AG04450 (cell line): ENCODE measurements around the gene INSYN1. TPM values are rescaled to one million over a fixed set of nuclear protein-coding genes. Genes with fewer than 3 reads are reported as not detected.

Source experiments
- CTCF ChIA-PET: fragments of 300-600, 350-600 bp; formaldehyde crosslinking; extraction: SDS; loops from one replicate; lab custom pipeline; 2022; ENCODE audit warnings: antibody characterized with exemption, inconsistent platforms; lab: Charles Lee
- POLR2A ChIA-PET: fragments of 350-600 bp; formaldehyde crosslinking; extraction: SDS; loops from one replicate; lab custom pipeline; 2021; ENCODE audit warnings: antibody characterized with exemption, inconsistent platforms; lab: Yijun Ruan, JAX
- DNase-seq: peaks from one replicate; pipeline ENCODE4 v3.0.0-alpha.2; 2011; ENCODE audit warnings: low read depth, low spot score
- H3K27ac ChIP-seq: one replicate; pipeline ENCODE4 v1.5.1; 2012; ENCODE audit warnings: low read depth, low read length, control low read depth
- H3K27me3 ChIP-seq: one replicate; pipeline ENCODE4 v1.6.0; 2012; ENCODE audit warnings: low read length; ENCODE audit not compliant: control insufficient read depth, insufficient read depth
- H3K4me3 ChIP-seq: 2 replicates; pipeline ENCODE4 v1.5.1; 2011; ENCODE audit warnings: mild to moderate bottlenecking, low read depth, low read length, control low read depth
- H3K9me3 ChIP-seq: 2 replicates; pipeline ENCODE4 v1.5.1; 2012; ENCODE audit warnings: low read length; ENCODE audit not compliant: control insufficient read depth, insufficient read depth
- CTCF ChIP-seq: IDR thresholded peaks from 2 replicates; pipeline ENCODE4 v1.5.1; 2011; ENCODE audit warnings: low read depth, low read length, control low read depth, inconsistent platforms
- polyA plus RNA-seq: library from polyadenylated mRNA; depleted of rRNA; stranded (reverse); fragments of >200 nt; gene quantifications from 2 replicates; pipeline ENCODE4 v1.2.3, GENCODE V29; 2011

Gene INSYN1
- polyA plus RNA-seq, 1 experiment = 0.29 TPM

DNA sequence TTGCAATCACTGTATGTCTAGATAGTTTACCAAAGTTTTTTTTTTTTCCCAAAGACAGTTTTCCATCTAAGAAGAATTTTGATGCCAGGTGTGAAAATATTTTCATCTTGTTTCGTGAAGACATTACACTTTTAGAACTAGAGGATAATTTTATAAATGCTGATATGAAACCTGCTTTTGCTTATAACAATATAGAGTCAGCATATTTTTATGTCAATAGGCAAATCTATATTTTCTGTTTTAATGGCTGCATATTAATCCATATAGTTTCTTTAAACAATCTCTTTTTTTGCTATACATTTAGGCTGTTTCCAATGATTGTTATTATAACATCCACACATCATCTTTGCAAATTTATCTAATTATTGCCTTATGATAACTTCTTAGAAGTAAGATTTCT, 12.6 kb upstream of the INSYN1 start:
- CTCF ChIA-PET = no interaction called here
- TF ChIP-seq CTCF = no peak
- no peak overlapping the region for H3K4me3 ChIP-seq

DNA sequence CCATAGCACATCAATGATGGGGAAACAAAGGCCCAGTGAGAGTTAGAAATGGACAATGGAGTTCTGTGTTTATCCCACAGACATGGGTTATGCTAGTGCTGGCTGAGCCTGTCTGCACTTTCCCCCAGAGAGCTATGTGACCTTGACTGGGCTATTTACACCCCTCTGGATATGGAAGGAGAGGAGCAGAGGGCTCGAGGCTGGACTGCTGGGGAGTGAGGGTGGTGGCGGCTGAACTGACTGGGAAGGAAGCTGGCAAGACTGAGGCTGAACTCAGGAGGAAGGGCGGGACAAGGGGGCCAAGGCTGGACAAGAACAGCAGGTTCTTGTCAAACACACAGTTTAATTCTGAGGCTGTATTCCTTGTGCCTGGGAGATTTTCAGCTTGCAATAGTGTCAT, 10.8 kb upstream of the INSYN1 start:
- Histone ChIP-seq H3K27me3 (peaks cover 64% of the 10 kb centered on the region), H3K27ac (no peak overlapping the region), H3K4me3 (no peak overlapping the region), H3K9me3 (no peaks in the 10 kb centered on the region)
- no peak for DNase-seq
- ChIA-PET POLR2A (no interaction called here), CTCF (no interaction called here)
- no peak for TF ChIP-seq CTCF

More for the DNA sequence above, 12.6 kb upstream of the INSYN1 start:
- Histone ChIP-seq H3K9me3 (no peaks in the 10 kb centered on the region), H3K27ac (no peak overlapping the region), H3K27me3 (peaks cover 55% of the 10 kb centered on the region)
- no peak for DNase-seq
- POLR2A ChIA-PET = no interaction called here

DNA sequence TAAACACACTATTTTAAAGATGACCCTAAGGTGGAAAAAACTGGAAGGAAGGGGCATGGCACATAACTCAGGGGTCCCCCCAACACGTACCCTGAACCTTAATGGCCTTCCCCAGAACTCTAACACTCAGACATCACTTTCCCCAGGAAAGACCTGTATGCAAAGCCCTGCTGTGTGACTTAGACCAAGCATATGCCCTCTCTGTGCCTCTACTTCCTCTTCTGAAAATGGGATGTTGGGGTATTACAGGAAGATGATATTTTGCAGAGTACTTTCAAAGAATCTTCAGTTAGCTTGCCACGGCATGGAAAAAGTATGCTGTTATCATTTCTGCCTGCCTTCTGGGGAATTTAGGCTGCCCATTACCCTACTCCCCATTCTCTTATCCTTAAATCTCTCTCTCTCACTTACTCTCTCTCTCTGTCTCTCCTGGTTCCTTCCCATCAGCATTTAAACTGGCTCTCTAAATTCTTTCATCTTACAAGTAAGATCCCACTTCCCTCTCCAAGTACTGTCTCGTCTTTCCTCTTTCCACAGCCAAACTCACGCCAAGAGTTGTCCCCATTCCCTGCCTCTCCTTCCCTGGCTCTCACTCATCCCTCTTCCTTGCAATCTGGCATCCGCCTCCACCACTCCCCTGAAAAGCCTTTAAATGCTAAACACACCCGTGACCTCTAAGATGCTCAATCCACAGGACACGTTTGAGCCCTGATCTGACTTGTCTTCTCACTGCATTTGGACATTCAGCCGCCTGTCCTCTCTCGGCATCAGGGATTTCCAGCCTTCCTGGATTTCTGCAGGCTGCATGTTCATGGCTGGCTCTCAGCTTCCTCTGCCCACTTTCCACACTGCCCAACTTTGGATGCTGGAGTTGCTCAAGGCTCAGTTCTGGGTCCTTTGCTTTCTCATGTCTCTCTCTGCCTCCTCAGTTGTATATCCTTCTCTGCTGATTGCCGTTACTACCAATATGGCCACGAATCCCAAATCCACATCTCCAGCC, 7.5 kb upstream of the INSYN1 start:
- ChIA-PET POLR2A (no interaction called here), CTCF (no interaction called here)
- TF ChIP-seq CTCF = no peak
- no peak overlapping the region for H3K4me3 ChIP-seq
- H3K9me3 ChIP-seq = no peaks in the 10 kb centered on the region
- no peak overlapping the region for H3K27ac ChIP-seq
- DNase-seq = no peak
- peaks cover 67% of the 10 kb centered on the region for H3K27me3 ChIP-seq

DNA sequence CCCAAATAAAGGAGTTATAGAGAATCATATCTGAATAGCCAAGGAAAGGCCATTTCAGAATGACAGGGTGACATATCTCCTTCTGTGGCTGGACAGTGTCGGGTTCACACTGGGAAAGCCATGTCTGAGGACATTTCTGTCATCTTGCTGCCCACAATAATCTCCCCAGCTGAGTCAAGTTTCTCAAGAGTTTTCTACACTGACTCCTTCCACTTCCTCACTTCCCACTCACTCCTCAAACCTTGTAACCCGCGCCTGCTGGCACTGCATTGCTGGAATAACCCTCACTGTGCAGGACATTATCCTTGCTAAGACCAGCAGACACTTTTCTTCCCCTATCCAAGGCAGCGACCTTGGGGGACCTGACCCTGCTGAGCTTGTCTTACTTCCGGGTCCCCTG, 5.3 kb upstream of the INSYN1 start:
- H3K9me3 ChIP-seq = no peaks in the 10 kb centered on the region
- CTCF ChIA-PET = no interaction called here
- peaks cover 65% of the 10 kb centered on the region for H3K27me3 ChIP-seq
- H3K4me3 ChIP-seq = no peak overlapping the region
- no peak overlapping the region for H3K27ac ChIP-seq
- POLR2A ChIA-PET = no interaction called here
- no peak for DNase-seq
- TF ChIP-seq CTCF = no peak

GRCh38 chr15:73757571-73757970, 4.4 kb upstream of the INSYN1 start:
- ChIA-PET POLR2A (no interaction called here), CTCF (no interaction called here)
- H3K27me3 ChIP-seq = peaks cover 65% of the 10 kb centered on the region
- H3K4me3 ChIP-seq = no peak overlapping the region
- DNase-seq = no peak
- TF ChIP-seq CTCF = no peak
- no peaks in the 10 kb centered on the region for H3K9me3 ChIP-seq
- no peak overlapping the region for H3K27ac ChIP-seq
